Amniotic stem cell (primary cell): Measurements from ENCODE around the gene CGAS.
A peak's percentile ranks its signal among the peaks of the same experiment; 100 is the strongest.
"Not testable (repeated sequence)": the region's sequence is repeated elsewhere in the genome, so short reads cannot be mapped to it uniquely, and the experiment has no call there.

Source experiments
- DNase-seq: peaks from one replicate; lab custom pipeline; 2025; lab: John Stamatoyannopoulos, UW

Gene CGAS

DNA sequence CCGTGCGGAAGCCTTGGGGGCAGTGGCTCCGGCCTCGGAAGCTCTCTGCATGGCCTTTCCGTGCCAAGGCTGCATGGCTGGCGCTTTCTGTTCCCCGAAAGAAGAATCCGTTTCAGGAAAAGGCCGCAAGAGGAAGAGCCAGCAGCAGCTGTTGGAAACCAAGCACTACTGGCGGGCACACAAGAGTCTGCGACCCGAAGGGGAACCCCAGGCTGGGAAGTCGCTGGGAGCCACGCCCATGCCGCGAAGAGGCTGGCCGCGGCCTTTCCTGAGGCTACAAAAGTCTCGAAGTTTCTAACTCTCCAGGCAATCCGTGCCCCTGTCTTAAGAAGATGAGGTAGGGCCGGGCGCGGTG is at the start of gene CGAS:
CGAS (minus strand) TSS at position 191 of the 355 bp plus-strand sequence; CDS start at position 75, 116 bp downstream.
- DNase-seq: peak; percentile 35

DNA sequence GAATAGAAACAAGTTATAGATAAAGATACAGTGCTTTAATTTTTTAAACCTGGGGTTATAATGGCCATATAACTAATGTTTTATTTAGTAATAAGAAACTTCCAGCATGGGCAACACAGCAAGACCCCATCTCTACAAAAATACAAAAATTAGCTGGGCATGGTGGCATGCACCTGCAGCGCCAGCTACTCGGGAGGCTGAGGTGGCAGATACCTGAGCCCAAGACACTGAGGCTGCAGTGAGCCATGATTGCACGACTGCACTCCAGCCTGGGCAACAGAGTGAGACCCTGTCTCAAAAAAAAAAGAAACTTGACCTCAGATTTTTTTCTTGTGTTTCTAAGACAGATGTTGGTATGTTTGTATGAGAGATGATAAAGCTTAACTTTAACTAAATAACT is 45.8 kb upstream of the CGAS start:
- DNase-seq: no peak

DNA sequence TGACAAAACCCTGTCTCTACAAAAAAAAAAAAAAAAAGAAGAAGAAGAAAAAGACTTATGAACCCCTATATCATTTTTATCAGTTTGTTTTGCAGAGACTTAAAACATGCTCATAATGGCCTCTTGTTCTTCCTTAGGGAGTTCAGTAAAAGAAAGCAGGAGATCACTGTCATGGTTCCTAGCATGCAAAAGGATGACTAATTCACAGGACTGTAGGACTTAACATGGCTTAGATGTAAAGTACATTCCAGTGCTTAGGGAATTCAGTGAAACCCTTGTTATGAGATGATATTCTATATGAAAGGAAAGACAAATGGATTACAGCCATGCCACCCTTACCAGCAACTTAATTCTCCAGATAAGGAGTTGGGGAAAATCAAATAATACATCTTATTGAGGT is 39.3 kb upstream of the CGAS start:
- DNase-seq: no peak

DNA sequence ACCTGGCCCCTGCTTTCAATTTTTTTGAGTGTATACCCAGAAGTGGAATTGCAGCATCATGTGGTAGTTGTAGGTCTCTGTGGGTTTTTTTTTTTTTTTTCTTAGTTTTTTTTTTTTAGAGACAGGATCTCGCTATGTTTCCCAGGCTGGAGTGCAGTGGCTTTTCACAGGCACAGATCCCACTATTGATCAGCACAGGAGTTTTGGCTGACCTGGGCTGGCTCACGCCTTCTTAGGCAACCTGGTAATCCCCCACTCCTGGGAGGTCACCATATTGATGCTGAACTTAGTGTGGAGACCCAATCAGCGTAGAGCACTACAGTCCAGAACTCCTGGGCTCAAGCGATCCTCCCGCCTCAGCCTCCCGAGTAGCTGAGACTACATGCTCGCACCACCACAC is 35.4 kb upstream of the CGAS start:
- no peak for DNase-seq

DNA sequence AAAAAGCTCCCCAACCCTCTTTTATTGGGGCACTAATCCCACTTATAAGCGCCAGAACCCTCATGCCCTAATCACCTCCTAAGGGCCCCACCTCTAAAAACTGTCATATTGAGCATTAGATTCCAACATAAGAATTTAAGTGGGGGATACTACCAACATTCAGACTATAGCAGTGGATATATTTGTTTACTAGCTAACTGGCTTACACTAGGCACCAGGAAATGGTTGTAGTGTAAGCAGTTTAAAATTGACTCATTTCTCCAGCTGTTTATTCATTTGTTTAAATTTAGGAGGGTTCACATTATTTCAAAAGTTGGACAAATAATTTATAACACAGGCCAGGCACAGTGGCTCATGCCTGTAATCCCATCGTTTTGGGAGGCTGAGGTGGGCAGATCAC is 32.3 kb upstream of the CGAS start:
- DNase-seq: no peak

DNA sequence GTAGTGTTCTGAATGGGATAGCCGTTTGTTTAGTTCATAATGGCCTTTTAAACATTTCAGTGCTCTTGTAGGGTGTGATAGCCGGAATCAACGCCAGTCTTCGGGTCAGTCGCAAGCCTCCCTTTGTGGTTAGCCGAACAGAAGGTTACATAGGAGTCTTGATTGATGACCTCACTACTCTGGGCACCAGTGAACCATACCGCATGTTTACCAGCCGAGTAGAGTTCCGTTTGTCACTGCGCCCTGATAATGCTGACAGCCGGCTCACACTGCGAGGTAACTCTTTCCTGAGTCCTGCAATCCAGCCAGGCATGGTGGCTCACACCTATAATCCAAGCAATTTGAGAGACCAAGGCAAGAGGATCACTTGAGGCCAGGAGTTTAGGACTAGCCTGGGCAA is 29.9 kb upstream of the CGAS start:
- no peak for DNase-seq

DNA sequence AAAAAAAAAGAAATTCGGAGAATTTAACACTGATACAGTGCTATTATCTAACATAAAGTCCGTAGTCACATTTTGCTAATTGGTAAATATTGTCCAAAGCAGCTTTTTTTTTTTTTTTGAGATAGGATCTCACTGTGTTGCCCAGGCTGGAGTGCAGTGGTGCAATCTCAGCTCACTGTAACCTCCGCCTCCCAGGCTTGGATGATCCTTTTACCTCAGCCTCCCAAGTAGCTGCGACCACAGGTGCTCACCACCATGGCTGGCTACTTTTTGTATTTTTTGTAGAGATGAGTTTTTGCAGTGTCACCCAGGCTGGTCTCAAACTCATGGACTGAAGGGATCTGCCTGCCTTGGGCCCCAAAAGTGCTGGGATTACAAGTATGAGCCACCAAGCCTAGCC is 25.3 kb upstream of the CGAS start:
- DNase-seq: no peak

DNA sequence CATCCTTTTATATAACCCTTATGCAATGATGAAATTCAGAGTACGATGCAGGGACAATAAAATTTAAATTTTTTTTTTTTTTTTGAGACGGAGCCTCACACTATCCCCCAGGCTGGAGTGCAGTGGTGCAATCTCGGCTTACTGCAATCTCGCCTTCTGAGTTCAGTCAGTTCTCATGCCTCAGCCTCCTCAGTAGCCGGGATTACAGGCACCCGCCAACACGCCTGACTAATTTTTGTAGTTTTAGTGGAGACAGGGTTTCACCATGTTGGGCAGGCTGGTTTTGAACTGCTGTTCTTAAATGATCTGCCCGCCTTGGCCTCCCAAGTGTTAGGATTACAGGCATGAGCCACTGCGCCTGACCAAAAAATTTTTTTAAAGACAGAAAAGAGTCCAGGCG is 24.6 kb upstream of the CGAS start:
- no peak for DNase-seq

DNA sequence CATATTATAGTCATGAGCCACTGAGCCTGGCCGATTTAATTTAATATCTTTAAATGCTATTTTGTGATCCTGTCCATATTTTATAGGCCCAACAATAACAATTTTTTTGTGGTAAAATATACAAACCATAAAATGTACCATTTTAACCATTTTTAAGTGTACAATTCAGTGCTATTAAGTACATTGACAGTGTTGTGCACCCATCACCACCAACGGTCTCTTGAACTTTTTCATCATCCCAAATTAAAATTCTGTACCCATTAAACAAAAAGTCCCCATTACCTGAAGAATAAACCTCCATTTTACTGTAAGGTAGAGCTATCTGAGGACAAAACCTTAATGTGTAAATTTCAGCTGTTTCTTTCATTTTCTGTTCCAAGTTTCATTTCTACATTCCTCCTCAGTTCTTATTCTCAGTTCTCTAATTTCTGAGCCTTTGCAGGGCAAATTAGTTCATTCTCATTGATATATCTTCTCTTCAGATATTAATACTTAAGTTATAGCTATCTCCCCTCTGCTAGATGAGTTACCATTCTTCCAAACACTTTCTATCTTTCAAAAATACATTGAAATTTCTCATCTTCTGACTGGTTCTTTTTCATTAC is 19.7 kb upstream of the CGAS start:
- DNase-seq: no peak

DNA sequence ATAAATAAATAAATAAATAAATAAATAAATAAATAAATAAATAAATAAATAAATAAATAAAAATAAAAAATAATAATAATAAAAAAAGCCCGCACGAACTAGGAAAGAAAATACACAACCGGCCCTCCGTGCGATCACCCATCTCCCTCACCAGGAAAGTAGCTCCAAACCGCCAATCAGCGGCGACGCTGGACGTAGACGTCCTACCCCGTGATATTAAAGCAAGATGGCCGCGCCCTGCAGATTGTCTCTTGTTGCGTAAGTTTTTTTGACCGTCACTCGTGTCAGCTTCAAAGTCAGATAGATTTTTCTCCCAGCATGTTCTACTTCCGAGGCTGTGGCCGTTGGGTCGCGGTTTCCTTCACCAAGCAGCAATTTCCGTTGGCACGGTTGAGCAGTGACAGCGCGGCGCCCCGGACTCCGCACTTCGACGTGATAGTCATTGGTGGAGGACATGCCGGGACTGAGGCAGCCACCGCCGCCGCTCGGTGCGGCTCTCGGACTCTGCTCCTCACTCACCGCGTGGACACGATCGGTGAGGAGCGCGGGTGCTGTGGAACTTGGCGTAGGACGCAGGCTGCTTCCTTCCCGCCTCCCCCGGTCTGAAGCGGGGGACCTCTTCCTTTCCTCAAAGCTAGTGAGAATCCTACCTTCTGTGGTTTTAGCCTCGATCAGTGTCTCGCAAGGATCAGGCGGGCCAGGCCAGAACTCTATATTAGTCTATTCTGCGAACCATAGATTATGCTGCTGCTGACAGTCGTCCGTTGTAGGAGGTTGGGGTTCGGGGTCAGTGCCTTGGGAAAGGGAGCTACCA is 9.6 kb upstream of the CGAS start, which contains the start of gene MTO1:
MTO1 (plus strand) TSS at position 201 of the 814 bp plus-strand sequence; CDS start at position 319, 118 bp downstream.
- DNase-seq: peak; percentile 86

DNA sequence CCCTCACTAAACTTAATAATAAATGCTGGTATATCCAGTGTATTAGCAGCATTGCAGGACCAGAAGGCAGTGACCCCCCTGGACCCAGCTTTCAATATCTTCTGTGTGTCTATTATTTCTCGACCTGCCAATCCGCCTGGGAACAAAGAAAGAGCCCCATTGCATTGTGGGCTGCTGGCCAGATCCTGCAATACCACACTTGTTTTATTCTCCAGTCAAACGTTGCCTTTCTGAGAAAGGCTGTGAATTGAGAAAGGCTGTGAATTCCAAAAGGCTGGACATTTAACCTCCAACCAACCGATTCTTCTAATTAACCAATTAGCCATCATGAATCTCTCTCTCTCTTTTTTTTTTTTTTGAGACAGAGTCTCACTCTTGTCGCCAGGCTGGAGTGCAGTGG is 8.0 kb upstream of the CGAS start:
- DNase-seq: no peak

DNA sequence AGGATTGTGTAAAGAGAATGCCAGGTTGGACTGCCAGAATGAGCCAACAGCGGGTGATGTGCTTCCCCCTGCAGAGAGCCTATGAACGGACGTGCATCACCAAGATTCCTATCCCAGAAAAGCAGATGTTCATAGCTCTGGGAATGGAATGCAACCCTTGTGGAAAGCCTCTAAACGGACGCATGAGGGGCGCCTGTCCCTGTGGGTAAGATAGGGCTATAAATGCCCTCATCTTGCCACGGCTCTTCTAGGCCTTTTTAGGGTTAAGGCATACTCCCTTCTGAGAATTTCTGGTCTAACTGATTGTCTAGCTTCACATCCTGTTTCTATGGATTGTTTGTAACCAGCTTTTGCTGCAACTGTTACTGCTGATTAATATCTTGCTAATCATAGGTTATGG is 7.4 kb upstream of the CGAS start:
- not testable (repeated sequence) for DNase-seq

DNA sequence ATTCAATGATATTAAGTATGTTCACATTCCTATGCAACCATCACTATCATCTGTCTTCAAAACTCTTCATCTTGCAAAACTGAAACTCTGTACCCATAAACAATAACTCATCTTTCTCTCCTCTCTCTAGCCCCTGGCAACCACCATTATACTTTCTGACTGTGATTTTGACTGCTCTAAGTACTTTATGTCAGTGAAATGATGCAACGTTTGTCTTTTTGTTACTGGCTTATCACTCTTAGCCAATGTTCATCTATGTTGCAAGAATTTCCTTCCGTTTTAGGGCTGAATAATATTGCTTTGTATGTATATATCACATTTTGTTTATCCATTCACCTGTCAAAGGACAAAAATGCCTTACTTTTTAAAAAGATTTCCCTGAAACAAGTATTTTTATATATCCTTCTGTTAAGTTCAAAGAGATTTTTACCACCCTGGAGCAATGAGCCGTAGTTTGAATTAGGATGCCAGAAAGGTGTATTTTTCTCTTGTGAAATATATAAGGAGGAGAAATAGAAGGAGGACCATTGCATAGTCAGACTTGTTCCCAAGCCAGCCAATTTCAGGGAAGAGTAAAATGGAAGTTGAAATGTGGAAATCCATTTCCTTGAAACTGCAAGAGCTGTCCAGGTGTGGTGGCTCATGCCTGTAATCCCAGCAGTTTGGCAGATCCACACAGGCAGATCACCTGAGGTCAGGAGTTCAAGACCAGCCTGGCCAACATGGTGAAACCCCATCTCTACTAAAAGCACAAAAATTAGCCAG is 4.0 kb upstream of the CGAS start:
- no peak for DNase-seq

DNA sequence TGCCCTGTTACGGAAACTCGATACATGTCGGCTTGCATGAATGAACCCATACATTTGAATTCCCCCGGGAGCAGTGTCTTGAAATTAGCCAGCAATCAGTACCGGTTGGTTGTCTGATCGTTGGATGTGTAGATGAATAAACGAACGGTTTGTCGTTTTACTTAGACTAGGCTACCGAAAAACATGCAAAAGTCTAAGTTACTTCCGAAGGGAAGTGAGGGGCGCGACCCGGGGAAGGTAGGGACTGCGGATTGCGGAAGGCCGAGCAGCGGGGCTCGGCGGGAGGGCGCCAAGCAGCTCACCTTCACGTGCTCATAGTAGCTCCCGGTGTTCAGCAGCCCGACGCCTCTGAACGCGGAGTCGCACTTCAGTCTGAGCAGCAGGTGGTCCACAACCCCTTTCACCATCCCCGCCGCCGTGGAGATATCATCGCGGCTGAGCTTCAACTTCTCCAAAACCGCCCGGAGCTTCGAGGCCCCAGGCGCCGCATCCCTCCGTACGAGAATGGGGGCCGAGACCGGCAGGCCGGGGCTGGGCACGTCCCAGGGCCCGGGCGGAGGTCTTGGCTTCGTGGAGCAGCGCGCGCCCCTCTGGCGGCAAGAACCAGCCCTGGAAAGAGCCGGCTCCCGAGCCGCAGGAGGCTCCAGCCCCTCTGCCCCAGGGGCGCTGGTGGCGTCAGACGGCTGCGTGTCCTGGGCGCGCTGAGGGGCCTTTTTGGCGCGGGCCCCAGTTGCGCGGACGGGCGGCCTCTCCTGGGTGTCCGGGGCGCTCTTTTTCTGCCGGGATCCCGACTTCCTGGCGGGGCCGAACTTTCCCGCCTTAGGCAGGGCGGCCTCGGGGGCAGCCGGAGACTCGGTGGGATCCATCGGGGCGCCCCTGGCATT is 632 bp downstream of the CGAS start:
- DNase-seq: peak; percentile 35

DNA sequence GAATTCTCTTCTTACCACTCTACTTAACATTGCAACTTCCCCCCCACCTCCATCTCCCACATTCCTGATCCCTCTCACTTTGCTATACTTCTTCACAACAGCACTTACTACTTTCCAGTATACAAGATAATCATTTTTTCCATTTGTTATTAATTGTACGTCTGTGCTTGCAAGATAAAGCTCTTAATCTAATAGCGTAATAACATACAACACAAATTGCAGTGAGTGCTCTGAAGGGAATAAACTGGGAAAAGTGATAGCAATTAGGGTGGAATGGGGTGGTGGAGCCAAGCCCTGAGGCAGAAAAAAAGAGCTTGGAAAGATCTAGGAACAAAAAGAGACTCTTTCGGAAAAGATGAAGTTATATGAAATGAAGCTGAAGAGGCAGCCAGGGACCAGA is 8.5 kb downstream of the CGAS start:
- DNase-seq: no peak

DNA sequence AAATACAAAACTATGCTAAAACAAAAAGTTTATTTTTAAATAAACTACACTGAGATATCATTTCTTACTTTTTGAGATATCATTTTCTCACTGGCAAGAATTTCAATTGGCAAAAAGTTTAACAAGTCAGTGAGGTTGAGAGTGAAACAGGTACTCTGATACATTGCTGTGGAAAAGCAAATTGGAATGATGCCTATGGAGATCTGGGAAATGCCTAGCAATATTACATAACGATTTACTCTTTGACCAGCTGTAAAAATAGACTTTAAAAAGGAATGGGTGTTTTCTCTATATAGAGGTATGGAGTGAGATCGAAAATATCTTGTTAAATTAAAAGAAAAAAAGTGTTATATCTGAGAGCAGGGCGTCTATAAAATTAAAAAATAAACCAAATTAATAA is 16.9 kb downstream of the CGAS start:
- no peak for DNase-seq

DNA sequence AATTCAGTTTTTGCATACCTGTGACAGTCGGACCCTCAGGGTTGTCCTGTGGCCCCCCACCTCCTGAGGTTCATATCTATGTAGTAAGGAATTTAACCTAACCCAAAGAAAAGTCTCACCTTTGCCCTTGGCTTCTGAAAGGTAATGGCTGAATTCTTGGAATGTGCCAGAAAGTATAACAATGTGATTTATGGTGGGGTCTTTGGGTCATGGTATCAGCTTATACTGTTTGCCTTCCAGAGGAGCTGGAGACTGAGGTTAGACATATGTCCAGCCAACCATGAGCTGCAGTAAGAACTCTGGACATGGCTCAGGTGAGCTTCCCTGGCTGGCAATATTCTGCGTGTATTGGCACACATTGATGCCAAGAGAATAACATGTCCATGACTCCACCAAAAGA is 30.6 kb downstream of the CGAS start:
- no peak for DNase-seq

DNA sequence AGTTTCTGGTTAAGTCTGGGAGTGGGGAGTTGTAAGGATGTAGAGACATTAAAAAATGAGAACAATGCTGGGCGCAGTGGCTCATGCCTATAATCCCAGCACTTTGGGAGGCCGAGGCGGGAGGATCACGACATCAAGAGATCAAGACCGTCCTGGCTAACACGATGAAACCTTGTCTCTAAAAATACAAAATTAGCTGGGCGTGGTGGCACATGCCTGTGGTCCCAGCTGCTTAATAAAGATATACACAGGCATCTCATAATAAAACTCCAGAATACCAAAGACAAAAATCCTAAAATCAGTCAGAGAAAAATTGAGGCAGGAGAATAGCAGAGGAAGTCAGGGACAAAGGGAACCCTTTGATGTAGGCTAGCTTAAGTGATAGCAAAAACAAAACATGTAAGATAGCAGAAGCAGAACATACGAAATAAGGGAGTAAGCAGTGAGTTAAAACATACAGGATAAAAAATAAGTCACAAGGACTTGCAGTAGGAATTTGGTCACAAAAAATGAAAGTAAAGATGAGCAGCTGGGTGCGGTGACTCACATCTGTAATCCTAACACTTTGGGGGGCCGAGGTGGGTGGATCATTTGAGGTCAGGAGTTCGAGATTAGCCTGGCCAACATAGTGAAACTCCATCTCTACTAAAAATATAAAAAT is 33.9 kb downstream of the CGAS start:
- DNase-seq: no peak

DNA sequence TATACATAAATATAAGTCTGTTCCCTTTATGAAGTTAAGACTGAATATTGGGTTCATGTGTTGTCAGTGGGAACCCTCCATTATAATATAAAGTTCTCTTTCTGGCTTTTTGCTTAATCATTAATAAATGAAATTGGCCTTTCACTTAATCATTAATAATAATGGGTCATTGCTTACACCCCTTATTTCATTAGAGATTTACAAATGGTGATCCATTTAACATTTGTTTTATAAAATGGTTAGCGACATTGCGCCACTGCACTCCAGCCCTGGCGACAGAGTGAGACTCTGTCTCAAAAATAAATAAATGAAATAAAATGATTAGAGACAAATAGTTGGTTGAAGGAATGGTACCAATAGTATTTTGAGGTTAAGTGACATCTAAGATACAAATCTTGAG is 39.0 kb downstream of the CGAS start:
- DNase-seq: no peak

DNA sequence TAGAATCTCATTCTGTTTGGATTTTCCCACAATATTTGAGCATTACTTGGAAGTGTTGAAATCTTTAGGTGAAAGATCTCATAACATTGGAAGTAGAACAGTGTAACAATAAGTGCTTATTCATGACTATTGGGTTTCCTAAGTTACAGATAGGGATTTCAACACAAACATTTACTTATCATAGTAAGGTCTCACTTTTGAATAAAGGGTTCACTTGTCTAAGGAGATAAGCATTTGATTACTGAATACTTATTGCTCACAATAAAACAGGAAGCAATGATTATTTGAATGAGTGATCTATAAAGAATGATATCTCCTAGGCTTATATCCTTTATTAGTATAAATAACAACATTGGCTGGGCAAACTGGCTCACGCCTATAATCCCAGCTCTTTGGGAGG is 42.7 kb downstream of the CGAS start:
- DNase-seq: no peak

DNA sequence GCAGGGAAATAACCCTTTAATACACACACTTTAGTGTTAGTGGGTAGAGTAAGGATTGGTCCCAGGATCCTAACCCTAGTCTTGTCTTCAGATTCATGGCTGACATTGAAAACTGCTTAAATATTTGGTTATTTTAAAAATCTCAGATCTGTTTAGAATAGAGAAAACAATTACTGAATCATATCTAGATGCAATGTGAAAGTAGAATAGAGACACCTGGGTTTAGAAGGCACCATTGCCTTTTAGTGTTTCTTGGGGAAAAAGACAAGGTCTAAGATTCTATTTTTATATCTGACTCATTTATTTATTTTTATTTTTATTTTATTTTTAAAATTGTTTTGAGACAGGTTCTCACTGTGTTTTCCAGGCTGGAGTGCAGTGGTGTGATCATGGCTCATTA is 51.4 kb downstream of the CGAS start:
- no peak for DNase-seq

DNA sequence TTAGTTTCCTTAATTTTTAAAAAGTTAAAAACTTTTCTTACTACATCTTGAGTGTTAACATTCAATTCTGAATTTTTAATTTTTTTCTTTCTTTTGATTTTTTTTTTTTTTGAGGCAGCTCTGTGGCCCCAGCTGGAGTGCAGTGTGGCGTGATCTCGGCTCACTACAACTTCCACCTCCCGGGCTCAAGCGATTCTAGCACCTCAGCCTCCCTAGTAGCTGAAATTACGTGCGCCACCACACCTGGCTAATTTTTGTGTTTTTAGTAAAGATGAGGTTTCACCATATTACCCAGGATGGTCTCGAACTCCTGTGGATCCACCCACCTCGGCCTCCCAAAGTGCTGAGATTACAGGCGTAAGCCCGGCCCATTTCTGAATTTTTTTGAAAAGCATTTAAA is 56.2 kb downstream of the CGAS start:
- no peak for DNase-seq
